HG03520 (cell line): ENCODE data around the gene PRMT5.

Experiments used
- ATAC-seq: cut with Tn5 transposase; IDR thresholded peaks from one replicate; pipeline ENCODE4 v1.9.1; 2021; ENCODE audit warnings: mild to moderate bottlenecking, moderate library complexity; ENCODE audit not compliant: unreplicated experiment

The PRMT5 gene

GRCh38 chr14:22898302-22899090 lies 30.7 kb downstream of the PRMT5 start:
- ATAC-seq = no peak

GRCh38 chr14:22897357-22897756 lies 31.8 kb downstream of the PRMT5 start:
- ATAC-seq = no peak

- no peak for ATAC-seq
Observed at GRCh38 chr14:22896760-22897159, 32.4 kb downstream of the PRMT5 start.

- no peak for ATAC-seq
Observed at GRCh38 chr14:22896356-22896755, 32.8 kb downstream of the PRMT5 start.

GRCh38 chr14:22895402-22895801 lies 33.8 kb downstream of the PRMT5 start:
- ATAC-seq = no peak

- no peak for ATAC-seq
Observed at GRCh38 chr14:22893706-22894105, 35.5 kb downstream of the PRMT5 start.

GRCh38 chr14:22892488-22892887 lies 36.7 kb downstream of the PRMT5 start:
- no peak for ATAC-seq

GRCh38 chr14:22890416-22890815 lies 38.8 kb downstream of the PRMT5 start:
- ATAC-seq = no peak

- no peak for ATAC-seq
Observed at GRCh38 chr14:22888662-22889061, 40.5 kb downstream of the PRMT5 start.

GRCh38 chr14:22887990-22888378 lies 41.2 kb downstream of the PRMT5 start:
- peak; percentile 33 for ATAC-seq

GRCh38 chr14:22887260-22887989 lies 41.8 kb downstream of the PRMT5 start:
- ATAC-seq = peak; percentile 24

GRCh38 chr14:22886500-22887259 lies 42.5 kb downstream of the PRMT5 start:
- peak; percentile 50 for ATAC-seq

GRCh38 chr14:22885975-22886374 lies 43.2 kb downstream of the PRMT5 start:
- no peak for ATAC-seq

GRCh38 chr14:22884738-22885523 lies 44.2 kb downstream of the PRMT5 start:
- ATAC-seq = no peak

GRCh38 chr14:22884076-22884737 lies 45.0 kb downstream of the PRMT5 start:
- no peak for ATAC-seq

- no peak for ATAC-seq
Observed at GRCh38 chr14:22883173-22883976, 45.8 kb downstream of the PRMT5 start, which contains the start of gene REM2. Gene REM2, plus strand, starts transcription at chr14:22883222. Its CDS starts 66 bp downstream, at chr14:22883288.

- ATAC-seq = no peak
Observed at GRCh38 chr14:22882529-22883172, 46.5 kb downstream of the PRMT5 start.

- ATAC-seq = no peak
Observed at GRCh38 chr14:22882064-22882463, 47.1 kb downstream of the PRMT5 start.
